HG02642 (cell line): Measurements from ENCODE around the gene HGD.

Experiments used
- ATAC-seq: cut with Tn5 transposase; IDR thresholded peaks from one replicate; pipeline ENCODE4 v1.9.1; 2021; ENCODE audit warnings: mild to moderate bottlenecking; ENCODE audit not compliant: unreplicated experiment, poor library complexity

Gene HGD

DNA sequence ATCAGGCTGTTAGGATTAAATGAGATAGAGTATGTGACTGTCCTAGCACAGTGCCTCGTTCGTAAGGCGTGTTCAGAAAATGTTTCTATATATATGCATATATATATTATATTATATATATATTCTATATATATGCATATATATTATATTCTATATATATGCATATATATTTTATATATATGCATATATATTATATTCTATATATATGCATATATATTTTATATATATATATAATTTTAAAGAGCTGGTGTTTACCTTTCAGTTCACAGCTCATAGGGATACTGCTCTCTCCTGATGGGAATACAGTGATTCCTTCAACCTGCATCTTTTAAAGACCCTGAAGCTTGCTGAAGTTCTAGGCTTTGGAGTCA lies 85.2 kb downstream of the HGD start:
- ATAC-seq: no peak

DNA sequence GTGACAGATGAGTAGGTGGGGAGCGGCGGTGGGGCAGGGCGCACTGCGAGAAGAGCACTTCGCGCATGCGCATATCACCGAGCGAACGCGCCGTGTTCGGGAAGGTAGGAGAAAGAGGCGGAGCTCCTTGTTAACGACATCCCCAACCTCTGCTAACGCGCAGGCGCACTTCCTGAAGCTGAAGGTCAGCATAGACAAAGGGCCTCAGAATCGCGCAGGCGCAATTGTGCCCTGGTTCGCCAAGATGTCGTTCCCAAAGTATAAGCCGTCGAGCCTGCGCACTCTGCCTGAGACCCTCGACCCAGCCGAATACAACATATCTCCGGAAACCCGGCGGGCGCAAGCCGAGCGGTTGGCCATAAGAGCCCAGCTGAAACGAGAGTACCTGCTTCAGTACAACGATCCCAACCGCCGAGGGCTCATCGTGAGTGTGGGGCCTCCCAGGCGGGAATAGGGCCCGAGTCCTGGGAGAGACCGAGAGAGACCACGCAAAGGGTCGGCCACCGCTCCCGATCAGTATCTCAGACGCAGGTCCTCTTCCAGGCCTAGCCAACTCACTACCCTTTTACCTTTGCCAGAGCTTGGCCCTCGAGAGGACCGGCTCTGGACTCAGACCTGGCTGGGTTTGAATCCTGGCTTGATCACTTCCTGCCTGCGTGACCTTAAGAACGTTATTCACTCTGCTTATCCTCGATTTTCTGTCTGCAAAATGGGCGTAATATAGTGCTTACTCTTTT lies 85.8 kb downstream of the HGD start, which contains the start of gene NDUFB4:
TSS of gene NDUFB4 (plus strand) at position 221 of the 737 bp plus-strand sequence. CDS start at position 245, 24 bp downstream.
- ATAC-seq: peak; percentile 95

DNA sequence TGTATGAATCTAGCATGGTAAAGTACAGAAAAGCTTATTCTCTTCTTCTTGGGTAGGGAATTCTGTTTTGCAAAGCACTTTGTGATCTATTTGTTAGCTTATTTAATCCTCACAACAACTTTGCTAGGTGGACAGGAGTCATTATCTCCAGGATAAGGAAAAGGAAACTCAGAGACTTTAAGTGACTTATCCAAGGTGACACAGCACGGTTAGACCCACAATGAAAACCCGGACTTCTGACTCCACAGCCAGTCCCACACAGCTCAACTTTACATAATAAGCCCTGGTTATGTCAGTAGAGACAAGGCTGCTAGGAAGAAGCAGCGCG lies 86.3 kb downstream of the HGD start:
- ATAC-seq: no peak

DNA sequence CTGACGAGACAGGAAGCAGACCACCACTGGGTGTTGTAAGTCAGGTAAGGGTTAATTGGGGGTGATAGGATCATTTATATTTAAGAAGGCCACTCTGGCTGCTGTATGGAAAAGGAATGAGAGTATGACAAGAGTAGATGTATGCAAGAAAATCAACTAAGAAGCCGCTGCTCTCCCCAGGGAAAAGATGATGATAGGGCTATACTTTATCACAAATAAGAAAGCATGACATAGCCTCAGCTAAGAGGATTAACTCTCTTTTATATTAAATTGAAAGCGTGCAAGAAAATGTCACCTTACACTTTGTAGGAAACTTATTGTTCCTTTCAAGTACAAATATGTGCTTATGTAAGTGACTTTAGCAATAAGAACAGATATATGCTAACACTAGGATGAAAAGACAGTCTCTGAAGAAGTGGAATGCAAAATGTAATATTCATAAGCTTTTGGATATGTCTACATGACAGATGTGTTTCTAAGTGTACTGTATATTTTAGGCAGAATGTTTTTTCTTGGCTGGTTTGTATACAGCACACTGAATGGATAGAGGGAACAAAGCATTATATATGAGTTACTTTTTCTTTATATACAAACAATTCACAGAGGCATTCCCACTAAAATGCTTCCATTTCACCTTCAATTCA lies 94.6 kb downstream of the HGD start:
- no peak for ATAC-seq
